Upper lobe of left lung (tissue), 6 donors: Measurements from ENCODE around the gene PRKCZ. TPM values are rescaled to one million over a fixed set of nuclear protein-coding genes. Genes with fewer than 3 reads are reported as not detected.

Experiments used
- ATAC-seq, 2 donors: fragments of 200-7000 bp; cut with Tn5 transposase; one replicate each; pipeline ENCODE4 v1.9.1; 2022; ENCODE audit warnings: mild to moderate bottlenecking in 2 of 2, moderate library complexity in 2 of 2; ENCODE audit not compliant: low FRiP score in 2 of 2
- DNase-seq, 2 donors: peaks; one replicate each; pipeline ENCODE4 v3.0.0-alpha.2; 2019 to 2020
- H3K27ac ChIP-seq, 4 donors: fragments of 200-600 bp; sonication (generic); one replicate each; pipeline ENCODE4 v1.5.1; 2016 to 2019
- H3K27me3 ChIP-seq, 4 donors: fragments of 200-600 bp; sonication (generic); one replicate each; pipeline ENCODE4 v1.5.1; 2017 to 2019
- H3K36me3 ChIP-seq, 4 donors: fragments of 200-600 bp; sonication (generic); one replicate each; pipeline ENCODE4 v1.5.1; 2016 to 2019
- H3K4me1 ChIP-seq, 4 donors: fragments of 200-600 bp; sonication (generic); one replicate each; pipeline ENCODE4 v1.5.1; 2018 to 2019
- H3K4me3 ChIP-seq, 4 donors: fragments of 200-600 bp; sonication (generic); one replicate each; pipeline ENCODE4 v1.5.1; 2017 to 2019; ENCODE audit warnings: mild to moderate bottlenecking in 2 of 4, moderate library complexity in 1 of 4
- H3K9me3 ChIP-seq, 4 donors: fragments of 200-600 bp; sonication (generic); one replicate each; pipeline ENCODE4 v1.5.1; 2018 to 2019
- EP300 ChIP-seq, 4 donors: sonication (generic); formaldehyde crosslinking; IDR thresholded peaks; one replicate each; pipeline ENCODE4 v1.5.1; 2017; ENCODE audit warnings: antibody characterized with exemption in 4 of 4, control low read depth in 2 of 4
- POLR2A ChIP-seq, 4 donors: fragments of 450-650 bp; IDR thresholded peaks; one replicate each; pipeline ENCODE4 v1.5.1; 2016 to 2017; ENCODE audit warnings: antibody characterized with exemption in 4 of 4, mild to moderate bottlenecking in 2 of 4
- POLR2AphosphoS5 ChIP-seq, 2 donors: sonication (generic); formaldehyde crosslinking; IDR thresholded peaks; one replicate each; pipeline ENCODE4 v1.5.1; 2017; ENCODE audit warnings: antibody characterized with exemption in 2 of 2
- WGBS, 2 donors: methylation state at CpG; one replicate each; pipeline ENCODE4 v1.1.5; 2017 to 2018; 5-methylcytosine and 5-hydroxymethylcytosine counted together
- total RNA-seq, 6 donors: library from RNA; depleted of rRNA in 4 of 6; stranded (reverse); fragments of >200 nt in 4 of 6; gene quantifications; one replicate each; pipeline versions ENCODE4 v1.1.0 to v1.2.1, GENCODE V29; 2016 to 2021
- TF ChIP-seq, protein P1 (sequence below), 6 experiments: fragments of 450-650 bp in 4 of 6; fragments of 200-600 bp in 2 of 6; sonication (generic) in 2 of 6; IDR thresholded peaks; one replicate each; pipeline ENCODE4 v1.5.1; 2016 to 2019; ENCODE audit warnings: antibody characterized with exemption in 6 of 6
- donor health status: DM: no; HTN: no; CAD: no; lungs with moderate emphysema.
- donor health status: DM: no; HTN: yes; CAD: no; lungs with severe emphysema.

PRKCZ gene
- total RNA-seq, 6 donors from 2014 or later = 107 to 169 (median 138) TPM

DNA sequence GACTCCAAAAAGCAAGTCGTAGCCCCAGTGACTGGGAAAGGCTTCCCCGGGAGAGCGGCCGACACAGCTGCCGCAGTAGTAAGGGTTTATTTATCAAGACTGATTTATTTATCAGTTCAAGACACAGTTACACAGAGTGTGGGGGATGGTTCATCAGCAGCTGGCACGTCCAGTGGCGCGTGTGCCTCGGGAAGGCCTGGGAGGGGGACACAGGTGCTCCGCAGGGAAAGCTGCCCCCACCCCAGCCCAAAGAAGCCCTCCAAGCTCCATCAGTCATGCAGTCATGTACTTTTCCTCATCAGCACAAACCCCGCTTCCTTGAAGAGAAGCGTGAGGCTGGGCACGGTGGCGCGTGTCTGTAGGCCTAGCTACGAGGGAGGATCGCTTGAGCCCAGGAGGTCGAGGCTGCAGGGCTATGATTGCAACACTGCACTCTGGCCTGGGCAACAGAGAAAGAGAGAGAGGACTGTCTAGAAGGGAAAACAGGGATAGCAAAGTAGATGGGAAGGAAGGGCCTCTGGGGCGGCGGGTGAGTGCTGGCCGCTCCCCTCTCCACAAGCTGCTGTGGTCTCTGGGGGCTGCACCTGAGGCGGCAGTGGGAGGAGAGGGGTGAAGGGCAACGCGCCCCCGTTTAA, 53.2 kb downstream of the PRKCZ start:
- H3K4me1 ChIP-seq = peaks cover 0 to 30% (median 24%) of the 10 kb centered on the region in 4 donors
- H3K27ac ChIP-seq = peak overlapping the region in 3 of 4 donors; percentile 79 to 96 (median 81)
- ATAC-seq (no peak), DNase-seq (peak in 1 of 2 donors; percentile 46)
- H3K27me3 ChIP-seq = no peaks in the 10 kb centered on the region
- no peaks in the 10 kb centered on the region for H3K9me3 ChIP-seq
- WGBS, 2 donors = 84 to 85% methylated on average over 25 of the region's 25 CpGs
- no peak overlapping the region for H3K4me3 ChIP-seq
- peaks cover 0 to 10% (median 5%) of the 10 kb centered on the region in 4 donors for H3K36me3 ChIP-seq
- TF ChIP-seq, protein P1, sequence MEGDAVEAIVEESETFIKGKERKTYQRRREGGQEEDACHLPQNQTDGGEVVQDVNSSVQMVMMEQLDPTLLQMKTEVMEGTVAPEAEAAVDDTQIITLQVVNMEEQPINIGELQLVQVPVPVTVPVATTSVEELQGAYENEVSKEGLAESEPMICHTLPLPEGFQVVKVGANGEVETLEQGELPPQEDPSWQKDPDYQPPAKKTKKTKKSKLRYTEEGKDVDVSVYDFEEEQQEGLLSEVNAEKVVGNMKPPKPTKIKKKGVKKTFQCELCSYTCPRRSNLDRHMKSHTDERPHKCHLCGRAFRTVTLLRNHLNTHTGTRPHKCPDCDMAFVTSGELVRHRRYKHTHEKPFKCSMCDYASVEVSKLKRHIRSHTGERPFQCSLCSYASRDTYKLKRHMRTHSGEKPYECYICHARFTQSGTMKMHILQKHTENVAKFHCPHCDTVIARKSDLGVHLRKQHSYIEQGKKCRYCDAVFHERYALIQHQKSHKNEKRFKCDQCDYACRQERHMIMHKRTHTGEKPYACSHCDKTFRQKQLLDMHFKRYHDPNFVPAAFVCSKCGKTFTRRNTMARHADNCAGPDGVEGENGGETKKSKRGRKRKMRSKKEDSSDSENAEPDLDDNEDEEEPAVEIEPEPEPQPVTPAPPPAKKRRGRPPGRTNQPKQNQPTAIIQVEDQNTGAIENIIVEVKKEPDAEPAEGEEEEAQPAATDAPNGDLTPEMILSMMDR (IDR thresholded peaks at IDR 0.05) = no peak
- TF ChIP-seq POLR2A (IDR thresholded peaks at IDR 0.05) = no peak
- TF ChIP-seq EP300 (IDR thresholded peaks at IDR 0.05) = no peak
- TF ChIP-seq POLR2AphosphoS5 (IDR thresholded peaks at IDR 0.05) = no peak

DNA sequence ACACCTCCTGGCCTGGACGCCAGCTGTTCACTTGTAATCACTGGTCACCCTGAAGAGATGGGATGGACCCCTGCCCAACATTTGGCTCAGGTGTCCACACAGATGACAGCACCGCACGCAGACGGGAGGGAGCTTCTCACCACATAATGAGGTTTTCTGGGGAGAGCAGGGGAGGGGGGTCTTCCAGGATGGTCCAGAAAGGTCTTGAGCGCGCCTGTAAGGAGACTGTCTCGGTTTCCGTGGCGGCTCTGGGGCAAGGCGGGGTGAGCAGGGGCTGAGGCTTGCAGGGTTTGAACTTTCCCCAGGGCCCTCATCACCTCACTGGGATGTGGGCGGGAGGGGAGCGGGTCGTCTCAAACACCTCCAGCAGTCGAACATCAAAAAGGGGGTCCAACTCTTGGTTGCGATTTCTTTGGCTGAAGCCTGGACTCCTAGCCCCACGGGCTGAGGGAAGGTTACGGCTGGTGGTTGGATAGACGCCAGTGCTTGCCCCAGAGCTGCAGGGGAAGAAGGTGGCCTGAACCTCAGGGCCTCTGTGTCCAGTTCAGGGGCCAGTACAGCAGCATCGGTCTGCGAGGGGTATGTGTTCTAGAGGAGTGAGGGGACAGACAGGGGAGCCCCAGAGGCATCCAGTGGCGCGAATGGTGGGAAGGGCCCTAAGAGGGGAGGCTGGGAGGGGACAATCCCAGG, 53.8 kb downstream of the PRKCZ start:
- Histone ChIP-seq H3K9me3 (no peaks in the 10 kb centered on the region), H3K4me1 (peaks cover 0 to 32% (median 24%) of the 10 kb centered on the region in 4 donors), H3K36me3 (peaks cover 0 to 10% (median 5%) of the 10 kb centered on the region in 4 donors), H3K4me3 (no peak overlapping the region), H3K27me3 (no peaks in the 10 kb centered on the region), H3K27ac (peak overlapping the region; percentile 9 to 96 (median 80))
- 79 to 85% methylated on average over 12 to 22 of the region's 22 CpGs for WGBS, 2 donors
- TF ChIP-seq, protein P1 (IDR thresholded peaks at IDR 0.05) = no peak
- no peak for TF ChIP-seq POLR2A (IDR thresholded peaks at IDR 0.05)
- TF ChIP-seq EP300 (IDR thresholded peaks at IDR 0.05) = no peak
- no peak for TF ChIP-seq POLR2AphosphoS5 (IDR thresholded peaks at IDR 0.05)
- no peak for ATAC-seq
- peak in 1 of 2 donors; percentile 27 for DNase-seq

DNA sequence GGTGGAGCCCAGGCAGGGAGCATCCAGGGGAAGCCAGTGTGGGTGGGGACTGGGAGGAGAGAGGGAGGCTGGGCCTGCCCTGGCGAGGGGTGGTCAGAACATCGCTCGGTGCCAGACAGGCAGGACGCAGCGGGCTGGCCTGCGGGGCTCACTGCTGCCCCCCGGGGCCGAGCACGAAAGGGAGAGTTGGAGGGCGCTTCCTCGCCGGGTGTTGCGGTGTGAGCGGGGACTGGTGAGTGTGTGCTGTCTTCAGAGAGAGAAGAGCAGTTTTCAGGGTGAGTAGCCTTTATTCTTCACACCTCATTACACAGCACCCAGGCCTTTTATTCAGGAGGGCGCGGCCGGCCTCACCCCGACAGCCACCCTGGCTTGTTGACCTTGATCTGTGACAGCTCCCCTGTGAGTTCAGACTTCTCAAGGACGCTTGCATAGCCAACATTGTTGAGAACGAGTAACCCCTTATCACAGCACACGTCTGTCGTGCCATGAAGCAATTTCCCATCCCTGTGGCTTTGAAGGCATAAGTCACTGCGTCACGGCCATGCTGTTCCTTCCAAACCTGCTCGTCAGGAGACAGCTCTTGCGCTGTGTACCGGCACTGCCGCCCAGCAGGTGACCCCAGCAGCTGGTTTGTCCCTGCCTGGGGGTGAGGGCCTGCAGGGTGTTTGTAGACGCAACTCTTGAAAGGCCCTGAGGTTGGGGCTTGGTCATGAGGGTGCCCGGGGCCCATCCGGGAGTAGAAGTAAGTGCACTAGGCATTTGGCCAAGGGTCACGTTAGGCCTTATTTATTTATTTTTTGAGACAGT, 54.6 kb downstream of the PRKCZ start:
- Histone ChIP-seq H3K27me3 (no peaks in the 10 kb centered on the region), H3K36me3 (peaks cover 0 to 10% (median 5%) of the 10 kb centered on the region in 4 donors), H3K27ac (peak overlapping the region; percentile 9 to 96 (median 80)), H3K4me1 (peaks cover 0 to 32% (median 24%) of the 10 kb centered on the region in 4 donors), H3K4me3 (no peak overlapping the region), H3K9me3 (no peaks in the 10 kb centered on the region)
- peak; percentile 85 to 93 for DNase-seq
- WGBS, 2 donors = 43 to 50% methylated on average over 16 to 32 of the region's 32 CpGs
- ATAC-seq = peak; percentile 61 to 91
- TF ChIP-seq EP300 (IDR thresholded peaks at IDR 0.05) = peak; percentile 78 to 99 (median 92)
- TF ChIP-seq, protein P1 (IDR thresholded peaks at IDR 0.05) = peak in 1 of 6 experiments; percentile 37
- TF ChIP-seq POLR2AphosphoS5 (IDR thresholded peaks at IDR 0.05) = peak; percentile 62 to 88
- peak in 2 of 4 donors; percentile 18 to 22 for TF ChIP-seq POLR2A (IDR thresholded peaks at IDR 0.05)

DNA sequence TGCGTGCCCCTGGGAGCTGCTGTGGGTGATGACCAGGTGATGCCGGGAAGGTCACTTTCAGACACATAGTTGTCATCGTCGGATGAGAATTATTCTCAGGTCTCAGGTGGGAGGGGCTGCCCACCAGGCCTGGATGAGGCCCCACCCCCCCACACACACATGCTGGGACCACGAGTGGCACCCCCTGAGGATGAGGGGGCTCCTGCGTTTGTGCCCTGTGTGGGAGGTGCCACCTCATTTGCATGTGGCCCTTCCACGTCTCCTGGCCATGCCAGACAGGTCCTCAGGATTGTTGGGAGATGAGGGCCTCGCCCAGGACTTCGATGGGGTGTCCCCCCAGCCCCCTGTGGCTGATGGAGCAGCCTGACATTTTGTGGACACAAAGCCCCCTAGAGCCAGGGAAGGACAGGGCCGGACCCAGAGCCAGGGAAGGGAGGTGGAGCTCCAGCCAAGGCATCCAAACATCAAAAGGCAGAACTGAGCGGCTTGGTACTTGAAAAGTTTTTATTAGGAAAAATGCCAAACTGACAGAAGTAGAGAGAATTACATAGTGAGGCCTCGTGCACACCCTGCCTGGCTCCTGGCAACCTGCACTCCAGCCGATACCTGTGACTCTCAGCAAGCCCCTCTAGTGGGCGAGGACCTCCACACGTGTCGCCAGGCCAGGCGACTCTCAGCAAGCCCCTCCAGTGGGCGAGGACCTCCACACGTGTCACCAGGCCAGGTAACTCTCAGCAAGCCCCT, 55.7 kb downstream of the PRKCZ start:
- H3K36me3 ChIP-seq = peaks cover 0 to 10% (median 5%) of the 10 kb centered on the region in 4 donors
- peaks cover 0 to 32% (median 24%) of the 10 kb centered on the region in 4 donors for H3K4me1 ChIP-seq
- H3K4me3 ChIP-seq = no peak overlapping the region
- peak in 1 of 2 donors; percentile 8 for ATAC-seq
- whole genome bisulfite sequencing, 2 donors = 77 to 80% methylated on average over 9 to 19 of the region's 19 CpGs
- H3K9me3 ChIP-seq = no peaks in the 10 kb centered on the region
- peak in 1 of 2 donors; percentile 51 for DNase-seq
- H3K27ac ChIP-seq = peak overlapping the region; percentile 57 to 96 (median 80)
- no peaks in the 10 kb centered on the region for H3K27me3 ChIP-seq
- TF ChIP-seq, protein P1 (IDR thresholded peaks at IDR 0.05) = no peak
- TF ChIP-seq POLR2AphosphoS5 (IDR thresholded peaks at IDR 0.05) = no peak
- TF ChIP-seq POLR2A (IDR thresholded peaks at IDR 0.05) = no peak
- no peak for TF ChIP-seq EP300 (IDR thresholded peaks at IDR 0.05)
